ENCODE results near the gene ANKRD33B. TPM values are rescaled to one million over a fixed set of nuclear protein-coding genes. Genes with fewer than 3 reads are reported as not detected.
A peak's percentile ranks its signal among the peaks of the same experiment; 100 is the strongest.

Gene ANKRD33B
- total and polyA plus RNA-seq, 2 donors from 2014 or later, result 4.8 to 20.3 TPM

- DNase-seq (no peak), FAIRE-seq (no peak)
- Histone ChIP-seq H3K9me3 (ENCODE audit: control insufficient read depth in 2 of 3, insufficient read depth in 1 of 3, low read length in 3 of 3) (no peaks in the 10 kb centered on the region), H3K4me1 (ENCODE audit: control insufficient read depth in 2 of 3, insufficient read depth in 2 of 3, low read depth in 1 of 3, low read length in 3 of 3) (no peaks in the 10 kb centered on the region), H3K4me3 (ENCODE audit: low read length in 3 of 3) (no peak overlapping the region), H3K36me3 (ENCODE audit: control insufficient read depth in 2 of 3, insufficient read depth in 3 of 3, low read length in 3 of 3) (no peaks in the 10 kb centered on the region), H3K9ac (ENCODE audit: low read length in 3 of 3) (no peak overlapping the region), H3K27ac (ENCODE audit: low read depth in 2 of 2, low read length in 2 of 2) (no peak overlapping the region), H3K27me3 (ENCODE audit: control insufficient read depth, insufficient read depth, low read length) (no peaks in the 10 kb centered on the region)
- intact Hi-C loops (cut with DNase I), result no loop called here
- TF ChIP-seq CTCF (IDR thresholded peaks at IDR 0.05; ENCODE audit: borderline replicate concordance, extremely low read depth, insufficient read depth), result no peak
These were observed 12.4 kb downstream of the ANKRD33B start for GRCh38 chr5:10576121-10576789.

- intact Hi-C loops (cut with DNase I), result no loop called here
- TF ChIP-seq CTCF (IDR thresholded peaks at IDR 0.05; ENCODE audit: borderline replicate concordance, extremely low read depth, insufficient read depth), result no peak
- Histone ChIP-seq H3K4me1 (ENCODE audit: control insufficient read depth in 2 of 3, insufficient read depth in 2 of 3, low read depth in 1 of 3, low read length in 3 of 3) (no peaks in the 10 kb centered on the region), H3K9me3 (ENCODE audit: control insufficient read depth in 2 of 3, insufficient read depth in 1 of 3, low read length in 3 of 3) (no peaks in the 10 kb centered on the region), H3K27me3 (ENCODE audit: control insufficient read depth, insufficient read depth, low read length) (no peaks in the 10 kb centered on the region), H3K9ac (ENCODE audit: low read length in 3 of 3) (no peak overlapping the region), H3K36me3 (ENCODE audit: control insufficient read depth in 2 of 3, insufficient read depth in 3 of 3, low read length in 3 of 3) (no peaks in the 10 kb centered on the region), H3K4me3 (ENCODE audit: low read length in 3 of 3) (no peak overlapping the region), H3K27ac (ENCODE audit: low read depth in 2 of 2, low read length in 2 of 2) (no peak overlapping the region)
- DNase-seq (no peak), FAIRE-seq (no peak)
These were observed 12.9 kb downstream of the ANKRD33B start for GRCh38 chr5:10576790-10577189.

- TF ChIP-seq CTCF (IDR thresholded peaks at IDR 0.05; ENCODE audit: borderline replicate concordance, extremely low read depth, insufficient read depth), result no peak
- DNase-seq (peak in 1 of 5 donors; percentile 49), FAIRE-seq (no peak)
- H3K9ac ChIP-seq (ENCODE audit: low read length in 3 of 3), result peak overlapping the region in 1 of 3 donors; percentile 28
- no peaks in the 10 kb centered on the region for H3K27me3 ChIP-seq (ENCODE audit: control insufficient read depth, insufficient read depth, low read length)
- no peaks in the 10 kb centered on the region for H3K36me3 ChIP-seq (ENCODE audit: control insufficient read depth in 2 of 3, insufficient read depth in 3 of 3, low read length in 3 of 3)
- H3K4me3 ChIP-seq (ENCODE audit: low read length in 3 of 3), result no peak overlapping the region
- intact Hi-C loops (cut with DNase I), result no loop called here
- no peaks in the 10 kb centered on the region for H3K9me3 ChIP-seq (ENCODE audit: control insufficient read depth in 2 of 3, insufficient read depth in 1 of 3, low read length in 3 of 3)
- H3K4me1 ChIP-seq (ENCODE audit: control insufficient read depth in 2 of 3, insufficient read depth in 2 of 3, low read depth in 1 of 3, low read length in 3 of 3), result no peaks in the 10 kb centered on the region
- H3K27ac ChIP-seq (ENCODE audit: low read depth in 2 of 2, low read length in 2 of 2), result peak overlapping the region in 1 of 2 donors; percentile 29
These were observed 13.8 kb downstream of the ANKRD33B start for GRCh38 chr5:10577371-10578292.
